K562 (cell line): ENCODE measurements around the gene DDX51. TPM values are rescaled to one million over a fixed set of nuclear protein-coding genes. Genes with fewer than 3 reads are reported as not detected.

ENCODE experiments used
- ATAC-seq: fragments of 200-7000 bp; cut with Tn5 transposase; 3 replicates; pipeline ENCODE4 v1.9.1; 2020; ENCODE audit warnings: moderate library complexity
- BruUV-seq: library from RNA; stranded (reverse); fragments of 400-500 nt; replicated peaks from 2 replicates; lab custom pipeline; 2021; lab: Mats Ljungman, UMichigan
- CTCF ChIA-PET: fragments of 300-600 bp; formaldehyde crosslinking; extraction: SDS; loops from one replicate; lab custom pipeline; 2021; ENCODE audit warnings: low intra/inter-chr PET ratio; lab: Yijun Ruan, JAX
- POLR2A ChIA-PET: fragments of 300-600, 350-650 bp; sonication (Branson Sonifier 250); formaldehyde crosslinking; extraction: SDS; loops from one replicate; lab custom pipeline; 2021; ENCODE audit warnings: antibody characterized with exemption, inconsistent platforms; lab: Yijun Ruan, JAX
- DNase-seq, 4 experiments: peaks; one replicate each; pipeline versions ENCODE4 v3.0.0 to v3.0.0-alpha.2; 2011 to 2018; ENCODE audit warnings: low spot score in 3 of 4, mixed read lengths in 3 of 4; ENCODE audit errors: extremely low read depth in 1 of 4
- FAIRE-seq: peaks from 2 replicates; lab custom pipeline; 2011; peaks lifted over from hg19 to GRCh38; lab: Jason Lieb, UNC
- H2AFZ ChIP-seq: 2 replicates; pipeline ENCODE4 v1.6.0; 2011; ENCODE audit warnings: low read depth, low read length, control low read depth, inconsistent platforms
- H3K27ac ChIP-seq: fragments of 200-600 bp; 3 replicates; pipeline ENCODE4 v1.8.0; 2011; ENCODE audit warnings: low read depth, mild to moderate bottlenecking, control low read depth, inconsistent platforms, low read length, moderate library complexity, mixed read lengths; ENCODE audit errors: extremely low read depth
- H3K27me3 ChIP-seq, 2 experiments: fragments of 300-600 bp in 1 of 2; 2 replicates in 1 of 2; 3 replicates in 1 of 2; pipeline versions ENCODE4 v1.6.0 to v1.8.0; 2011; ENCODE audit warnings: inconsistent platforms in 2 of 2, low read length in 2 of 2, mild to moderate bottlenecking in 1 of 2, mixed read lengths in 1 of 2, moderate library complexity in 1 of 2; ENCODE audit not compliant: control insufficient read depth in 2 of 2, insufficient read depth in 2 of 2
- H3K36me3 ChIP-seq: fragments of 300-600 bp; 3 replicates; pipeline ENCODE4 v1.8.0; 2011; ENCODE audit warnings: mild to moderate bottlenecking, low read length, inconsistent platforms; ENCODE audit not compliant: control insufficient read depth, insufficient read depth
- H3K4me1 ChIP-seq, 2 experiments: fragments of 200-600 bp in 1 of 2; replicated peaks in 1 of 2; 2 replicates in 1 of 2; 3 replicates in 1 of 2; pipeline versions ENCODE4 v1.5.1 to v1.8.0; 2011; ENCODE audit warnings: inconsistent platforms in 2 of 2, low read length in 2 of 2, mild to moderate bottlenecking in 1 of 2, mixed read lengths in 1 of 2, moderate library complexity in 1 of 2; ENCODE audit not compliant: control insufficient read depth in 2 of 2, insufficient read depth in 2 of 2
- H3K4me2 ChIP-seq: 2 replicates; pipeline ENCODE4 v1.6.1; 2011; ENCODE audit warnings: low read length, control low read depth, inconsistent platforms, mixed read lengths; ENCODE audit not compliant: insufficient read depth
- H3K4me3 ChIP-seq: fragments of 200-600 bp; sonication (generic), shearing (Covaris generic); 2 replicates; pipeline ENCODE4 v1.5.1; 2016; ENCODE audit warnings: control low read depth, inconsistent platforms
- H3K79me2 ChIP-seq: fragments of 200-600 bp; 3 replicates; pipeline ENCODE4 v1.8.0; 2011; ENCODE audit warnings: low read length, inconsistent platforms; ENCODE audit not compliant: control insufficient read depth, insufficient read depth
- H3K9ac ChIP-seq, 2 experiments: 2 replicates each; pipeline versions ENCODE4 v1.6.0 to v1.6.1; 2011; ENCODE audit warnings: low read depth in 2 of 2, low read length in 2 of 2, control low read depth in 1 of 2, inconsistent platforms in 1 of 2, mild to moderate bottlenecking in 1 of 2, mixed read lengths in 1 of 2; ENCODE audit not compliant: insufficient read depth in 1 of 2
- H3K9me1 ChIP-seq: one replicate; pipeline ENCODE4 v1.6.0; 2011; ENCODE audit warnings: inconsistent platforms, mild to moderate bottlenecking, low read length, moderate library complexity; ENCODE audit not compliant: control insufficient read depth, insufficient read depth
- H3K9me3 ChIP-seq: replicated peaks from 2 replicates; pipeline ENCODE4 v1.5.1; 2011; ENCODE audit warnings: low read depth, low read length, inconsistent platforms; ENCODE audit not compliant: control insufficient read depth, insufficient read depth
- H4K20me1 ChIP-seq: replicated peaks from 2 replicates; pipeline ENCODE4 v1.6.1; 2011; ENCODE audit warnings: low read length, inconsistent platforms, mixed read lengths; ENCODE audit not compliant: control insufficient read depth, insufficient read depth
- ATF1 ChIP-seq, 2 experiments: fragments of 450-650 bp in 1 of 2; IDR thresholded peaks; 2 replicates each; pipeline ENCODE4 v1.6.1; 2016; ENCODE audit warnings: missing compliant biosample characterization in 1 of 2, missing genetic modification characterization in 1 of 2
- DIDO1 ChIP-seq: fragments of 450-650 bp; IDR thresholded peaks from 2 replicates; pipeline ENCODE4 v1.6.1; 2016; ENCODE audit warnings: low read depth, missing biosample characterization, missing genetic modification characterization
- DMBX1 ChIP-seq: fragments of 250-450 bp; sonication (Bioruptor Pico); IDR thresholded peaks from 2 replicates; pipeline ENCODE4 v1.8.0; 2022; ENCODE audit warnings: inconsistent platforms, mild to moderate bottlenecking, moderate library complexity, borderline replicate concordance
- SMARCA5 ChIP-seq: fragments of 450-650 bp; IDR thresholded peaks from 2 replicates; pipeline ENCODE4 v1.6.1; 2016
- ZNF740 ChIP-seq, 3 experiments: fragments of 200-800 bp in 1 of 3; sonication (Bioruptor generic) in 1 of 3; sonication (generic) in 1 of 3; formaldehyde crosslinking in 1 of 3; IDR thresholded peaks; 2 replicates each; pipeline versions ENCODE4 v1.6.1 to v1.8.0; 2016 to 2022; ENCODE audit warnings: mild to moderate bottlenecking in 2 of 3, missing compliant biosample characterization in 2 of 3, missing genetic modification characterization in 2 of 3, missing genetic modification reagents in 1 of 3
- ZNF778 ChIP-seq: fragments of 450-650 bp; formaldehyde crosslinking; IDR thresholded peaks from 2 replicates; pipeline ENCODE4 v1.4.0; 2020; ENCODE audit warnings: mild to moderate bottlenecking, moderate library complexity
- WGBS: fragments of 100-300 bp; shearing (Covaris generic); methylation state at CpG from one replicate; pipeline ENCODE4 v1.1.6; 2016; ENCODE audit warnings: low coverage, mixed read lengths; ENCODE audit not compliant: insufficient coverage; ENCODE audit errors: missing lambda C conversion rate; 5-methylcytosine and 5-hydroxymethylcytosine counted together
- in situ Hi-C: fragments of 300-500 bp; cut with MboI; formaldehyde crosslinking; loops from 4 replicates; pipeline ENCODE4 v1.15.0; 2018; ENCODE audit warnings: inconsistent platforms, mixed read lengths
- intact Hi-C: fragments of 100-400 bp; cut with micrococcal nuclease; formaldehyde crosslinking; loops from 2 replicates; pipeline ENCODE4 v1.14.2; 2022
- polyA plus RNA-seq, 8 experiments: library from polyadenylated mRNA; depleted of rRNA in 4 of 8; stranded (reverse) in 5 of 8; unstranded in 3 of 8; fragments of >200 nt; fragmentation: Nextera tagmentation in 2 of 8; fragmentation: Illumina TruSeq in 1 of 8; extraction: Ambion mirVana in 2 of 8; extraction: Trizol in 1 of 8; gene quantifications; 2 replicates each; pipeline versions ENCODE4 v1.2.1 to v1.2.3, GENCODE V29; 2011 to 2014; ENCODE audit warnings: inconsistent platforms in 1 of 8, missing spikeins in 1 of 8
- total RNA-seq, 7 experiments: library from RNA; depleted of rRNA in 6 of 7; stranded (reverse); fragments of >200 nt in 6 of 7; fragmentation: Illumina TruSeq in 2 of 7; extraction: Trizol in 2 of 7; gene quantifications; 2 replicates each; pipeline versions ENCODE4 v1.2.1 to v1.2.3, GENCODE V29; 2011 to 2021; ENCODE audit warnings: low replicate concordance in 1 of 7
- TF ChIP-seq, protein P1 (sequence below): fragments of 200-600 bp; sonication (generic); IDR thresholded peaks from one replicate; pipeline ENCODE4 v1.6.1; 2012; ENCODE audit warnings: mild to moderate bottlenecking, low read depth, low read length, inconsistent platforms
- TF ChIP-seq, protein P2 (sequence below): sonication (generic); formaldehyde crosslinking; IDR thresholded peaks from 2 replicates; pipeline ENCODE4 v1.8.0; 2023; ENCODE audit warnings: mild to moderate bottlenecking, missing genetic modification reagents

The DDX51 gene
- total and polyA plus RNA-seq, 9 of the 15 experiments (the other 6 are each of a cell fraction or from before 2014, with no cell fraction given) = 1.1 to 35.9 (median 12.4) TPM

DNA sequence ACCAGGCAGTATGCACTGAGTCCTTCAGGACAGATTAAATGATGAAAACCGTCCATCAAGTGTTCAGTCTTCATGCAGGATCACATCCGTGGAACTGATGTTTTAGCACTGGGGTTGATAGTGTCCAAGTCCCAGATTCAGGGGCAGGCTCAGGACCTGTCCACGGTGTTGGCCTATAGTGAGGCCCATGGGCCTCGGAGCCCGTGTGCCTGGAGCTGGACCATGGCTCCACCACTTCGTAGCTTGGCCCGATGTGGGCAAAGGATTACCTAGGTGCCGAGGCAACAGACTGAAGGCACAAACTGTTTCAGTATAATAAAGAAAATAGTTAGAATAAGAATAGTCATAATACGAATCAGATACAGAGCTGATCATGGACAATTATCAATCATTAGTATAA is 41.8 kb downstream of the DDX51 start:
- no peak overlapping the region for H3K4me2 ChIP-seq
- ATAC-seq = no peak
- 90% methylated on average over 9 of the region's 9 CpGs for WGBS
- intact Hi-C loops (no loop called here), in situ Hi-C loops (no loop called here)
- DNase-seq = no peak
- peaks cover 21% of the 10 kb centered on the region; the same call in 2 of the 3 replicates for H3K79me2 ChIP-seq
- H4K20me1 ChIP-seq = no peaks in the 10 kb centered on the region
- CTCF ChIA-PET = no interaction called here
- no TSS peak for BruUV-seq
- no peaks in the 10 kb centered on the region for H3K27me3 ChIP-seq
- no peak overlapping the region for H2AFZ ChIP-seq
- H3K9me3 ChIP-seq = no peaks in the 10 kb centered on the region
- no peak overlapping the region for H3K27ac ChIP-seq
- H3K9ac ChIP-seq = 0 out of 4 replicates have a peak overlapping the region, but pooled peaks of 1 of the 2 experiments have one; percentile 46
- no peak overlapping the region for H3K4me3 ChIP-seq
- POLR2A ChIA-PET = interaction anchor here (0.6 to 1.6 kb wide), 3 partner anchors 10 to 18 kb away, joined by 3 read pairs; no protein-coding TSS in a partner anchor
- H3K9me1 ChIP-seq = no peaks in the 10 kb centered on the region
- H3K36me3 ChIP-seq = peaks cover 58% of the 10 kb centered on the region; the same call in 2 of the 3 replicates
- peaks cover 0 to 4% of the 10 kb centered on the region in 2 experiments; a peak in 1 of 5 replicates for H3K4me1 ChIP-seq
- no peak for FAIRE-seq
- no peak for TF ChIP-seq DIDO1 (tag)
- no peak for TF ChIP-seq ZNF740 (CRISPR knock-in tag; IDR thresholded peaks at IDR 0.05)
- no peak for TF ChIP-seq ZNF740 (tag; IDR thresholded peaks at IDR 0.05)
- TF ChIP-seq, protein P1, sequence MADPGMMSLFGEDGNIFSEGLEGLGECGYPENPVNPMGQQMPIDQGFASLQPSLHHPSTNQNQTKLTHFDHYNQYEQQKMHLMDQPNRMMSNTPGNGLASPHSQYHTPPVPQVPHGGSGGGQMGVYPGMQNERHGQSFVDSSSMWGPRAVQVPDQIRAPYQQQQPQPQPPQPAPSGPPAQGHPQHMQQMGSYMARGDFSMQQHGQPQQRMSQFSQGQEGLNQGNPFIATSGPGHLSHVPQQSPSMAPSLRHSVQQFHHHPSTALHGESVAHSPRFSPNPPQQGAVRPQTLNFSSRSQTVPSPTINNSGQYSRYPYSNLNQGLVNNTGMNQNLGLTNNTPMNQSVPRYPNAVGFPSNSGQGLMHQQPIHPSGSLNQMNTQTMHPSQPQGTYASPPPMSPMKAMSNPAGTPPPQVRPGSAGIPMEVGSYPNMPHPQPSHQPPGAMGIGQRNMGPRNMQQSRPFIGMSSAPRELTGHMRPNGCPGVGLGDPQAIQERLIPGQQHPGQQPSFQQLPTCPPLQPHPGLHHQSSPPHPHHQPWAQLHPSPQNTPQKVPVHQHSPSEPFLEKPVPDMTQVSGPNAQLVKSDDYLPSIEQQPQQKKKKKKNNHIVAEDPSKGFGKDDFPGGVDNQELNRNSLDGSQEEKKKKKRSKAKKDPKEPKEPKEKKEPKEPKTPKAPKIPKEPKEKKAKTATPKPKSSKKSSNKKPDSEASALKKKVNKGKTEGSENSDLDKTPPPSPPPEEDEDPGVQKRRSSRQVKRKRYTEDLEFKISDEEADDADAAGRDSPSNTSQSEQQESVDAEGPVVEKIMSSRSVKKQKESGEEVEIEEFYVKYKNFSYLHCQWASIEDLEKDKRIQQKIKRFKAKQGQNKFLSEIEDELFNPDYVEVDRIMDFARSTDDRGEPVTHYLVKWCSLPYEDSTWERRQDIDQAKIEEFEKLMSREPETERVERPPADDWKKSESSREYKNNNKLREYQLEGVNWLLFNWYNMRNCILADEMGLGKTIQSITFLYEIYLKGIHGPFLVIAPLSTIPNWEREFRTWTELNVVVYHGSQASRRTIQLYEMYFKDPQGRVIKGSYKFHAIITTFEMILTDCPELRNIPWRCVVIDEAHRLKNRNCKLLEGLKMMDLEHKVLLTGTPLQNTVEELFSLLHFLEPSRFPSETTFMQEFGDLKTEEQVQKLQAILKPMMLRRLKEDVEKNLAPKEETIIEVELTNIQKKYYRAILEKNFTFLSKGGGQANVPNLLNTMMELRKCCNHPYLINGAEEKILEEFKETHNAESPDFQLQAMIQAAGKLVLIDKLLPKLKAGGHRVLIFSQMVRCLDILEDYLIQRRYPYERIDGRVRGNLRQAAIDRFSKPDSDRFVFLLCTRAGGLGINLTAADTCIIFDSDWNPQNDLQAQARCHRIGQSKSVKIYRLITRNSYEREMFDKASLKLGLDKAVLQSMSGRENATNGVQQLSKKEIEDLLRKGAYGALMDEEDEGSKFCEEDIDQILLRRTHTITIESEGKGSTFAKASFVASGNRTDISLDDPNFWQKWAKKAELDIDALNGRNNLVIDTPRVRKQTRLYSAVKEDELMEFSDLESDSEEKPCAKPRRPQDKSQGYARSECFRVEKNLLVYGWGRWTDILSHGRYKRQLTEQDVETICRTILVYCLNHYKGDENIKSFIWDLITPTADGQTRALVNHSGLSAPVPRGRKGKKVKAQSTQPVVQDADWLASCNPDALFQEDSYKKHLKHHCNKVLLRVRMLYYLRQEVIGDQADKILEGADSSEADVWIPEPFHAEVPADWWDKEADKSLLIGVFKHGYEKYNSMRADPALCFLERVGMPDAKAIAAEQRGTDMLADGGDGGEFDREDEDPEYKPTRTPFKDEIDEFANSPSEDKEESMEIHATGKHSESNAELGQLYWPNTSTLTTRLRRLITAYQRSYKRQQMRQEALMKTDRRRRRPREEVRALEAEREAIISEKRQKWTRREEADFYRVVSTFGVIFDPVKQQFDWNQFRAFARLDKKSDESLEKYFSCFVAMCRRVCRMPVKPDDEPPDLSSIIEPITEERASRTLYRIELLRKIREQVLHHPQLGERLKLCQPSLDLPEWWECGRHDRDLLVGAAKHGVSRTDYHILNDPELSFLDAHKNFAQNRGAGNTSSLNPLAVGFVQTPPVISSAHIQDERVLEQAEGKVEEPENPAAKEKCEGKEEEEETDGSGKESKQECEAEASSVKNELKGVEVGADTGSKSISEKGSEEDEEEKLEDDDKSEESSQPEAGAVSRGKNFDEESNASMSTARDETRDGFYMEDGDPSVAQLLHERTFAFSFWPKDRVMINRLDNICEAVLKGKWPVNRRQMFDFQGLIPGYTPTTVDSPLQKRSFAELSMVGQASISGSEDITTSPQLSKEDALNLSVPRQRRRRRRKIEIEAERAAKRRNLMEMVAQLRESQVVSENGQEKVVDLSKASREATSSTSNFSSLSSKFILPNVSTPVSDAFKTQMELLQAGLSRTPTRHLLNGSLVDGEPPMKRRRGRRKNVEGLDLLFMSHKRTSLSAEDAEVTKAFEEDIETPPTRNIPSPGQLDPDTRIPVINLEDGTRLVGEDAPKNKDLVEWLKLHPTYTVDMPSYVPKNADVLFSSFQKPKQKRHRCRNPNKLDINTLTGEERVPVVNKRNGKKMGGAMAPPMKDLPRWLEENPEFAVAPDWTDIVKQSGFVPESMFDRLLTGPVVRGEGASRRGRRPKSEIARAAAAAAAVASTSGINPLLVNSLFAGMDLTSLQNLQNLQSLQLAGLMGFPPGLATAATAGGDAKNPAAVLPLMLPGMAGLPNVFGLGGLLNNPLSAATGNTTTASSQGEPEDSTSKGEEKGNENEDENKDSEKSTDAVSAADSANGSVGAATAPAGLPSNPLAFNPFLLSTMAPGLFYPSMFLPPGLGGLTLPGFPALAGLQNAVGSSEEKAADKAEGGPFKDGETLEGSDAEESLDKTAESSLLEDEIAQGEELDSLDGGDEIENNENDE = no peak
- TF ChIP-seq SMARCA5 = no peak
- TF ChIP-seq, protein P2, sequence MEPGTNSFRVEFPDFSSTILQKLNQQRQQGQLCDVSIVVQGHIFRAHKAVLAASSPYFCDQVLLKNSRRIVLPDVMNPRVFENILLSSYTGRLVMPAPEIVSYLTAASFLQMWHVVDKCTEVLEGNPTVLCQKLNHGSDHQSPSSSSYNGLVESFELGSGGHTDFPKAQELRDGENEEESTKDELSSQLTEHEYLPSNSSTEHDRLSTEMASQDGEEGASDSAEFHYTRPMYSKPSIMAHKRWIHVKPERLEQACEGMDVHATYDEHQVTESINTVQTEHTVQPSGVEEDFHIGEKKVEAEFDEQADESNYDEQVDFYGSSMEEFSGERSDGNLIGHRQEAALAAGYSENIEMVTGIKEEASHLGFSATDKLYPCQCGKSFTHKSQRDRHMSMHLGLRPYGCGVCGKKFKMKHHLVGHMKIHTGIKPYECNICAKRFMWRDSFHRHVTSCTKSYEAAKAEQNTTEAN (CRISPR knock-in tag) = no peak
- TF ChIP-seq ZNF778 (CRISPR knock-in tag) = no peak
- no peak for TF ChIP-seq ATF1 (CRISPR knock-in tag; IDR thresholded peaks at IDR 0.05)
- no peak for TF ChIP-seq ATF1 (tag; IDR thresholded peaks at IDR 0.05)
- TF ChIP-seq DMBX1 (CRISPR knock-in tag) = no peak
